ENCODE measurements around the gene RBM12. TPM values are rescaled to one million over a fixed set of nuclear protein-coding genes. Genes with fewer than 3 reads are reported as not detected.
"Not testable (repeated sequence)": the region's sequence is repeated elsewhere in the genome, so short reads cannot be mapped to it uniquely, and the experiment has no call there.

RBM12 gene
- total RNA-seq, 3 donors from 2014 or later: 68.3 to 72.5 (median 70.6) TPM

GRCh38 chr20:35710039-35710438, 45.3 kb upstream of the RBM12 start:
- Histone ChIP-seq H3K36me3 (ENCODE audit: low read depth) (peaks cover 39% of the 10 kb centered on the region), H3K9me3 (no peaks in the 10 kb centered on the region), H3K4me3 (no peak overlapping the region), H3K4me1 (ENCODE audit: low read depth) (no peaks in the 10 kb centered on the region)
- intact Hi-C loops (cut with DNase I, micrococcal nuclease): no loop called here
- DNase-seq (no peak), ATAC-seq (no peak)
- TF ChIP-seq, protein P1, sequence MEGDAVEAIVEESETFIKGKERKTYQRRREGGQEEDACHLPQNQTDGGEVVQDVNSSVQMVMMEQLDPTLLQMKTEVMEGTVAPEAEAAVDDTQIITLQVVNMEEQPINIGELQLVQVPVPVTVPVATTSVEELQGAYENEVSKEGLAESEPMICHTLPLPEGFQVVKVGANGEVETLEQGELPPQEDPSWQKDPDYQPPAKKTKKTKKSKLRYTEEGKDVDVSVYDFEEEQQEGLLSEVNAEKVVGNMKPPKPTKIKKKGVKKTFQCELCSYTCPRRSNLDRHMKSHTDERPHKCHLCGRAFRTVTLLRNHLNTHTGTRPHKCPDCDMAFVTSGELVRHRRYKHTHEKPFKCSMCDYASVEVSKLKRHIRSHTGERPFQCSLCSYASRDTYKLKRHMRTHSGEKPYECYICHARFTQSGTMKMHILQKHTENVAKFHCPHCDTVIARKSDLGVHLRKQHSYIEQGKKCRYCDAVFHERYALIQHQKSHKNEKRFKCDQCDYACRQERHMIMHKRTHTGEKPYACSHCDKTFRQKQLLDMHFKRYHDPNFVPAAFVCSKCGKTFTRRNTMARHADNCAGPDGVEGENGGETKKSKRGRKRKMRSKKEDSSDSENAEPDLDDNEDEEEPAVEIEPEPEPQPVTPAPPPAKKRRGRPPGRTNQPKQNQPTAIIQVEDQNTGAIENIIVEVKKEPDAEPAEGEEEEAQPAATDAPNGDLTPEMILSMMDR (IDR thresholded peaks at IDR 0.05): no peak

DNA sequence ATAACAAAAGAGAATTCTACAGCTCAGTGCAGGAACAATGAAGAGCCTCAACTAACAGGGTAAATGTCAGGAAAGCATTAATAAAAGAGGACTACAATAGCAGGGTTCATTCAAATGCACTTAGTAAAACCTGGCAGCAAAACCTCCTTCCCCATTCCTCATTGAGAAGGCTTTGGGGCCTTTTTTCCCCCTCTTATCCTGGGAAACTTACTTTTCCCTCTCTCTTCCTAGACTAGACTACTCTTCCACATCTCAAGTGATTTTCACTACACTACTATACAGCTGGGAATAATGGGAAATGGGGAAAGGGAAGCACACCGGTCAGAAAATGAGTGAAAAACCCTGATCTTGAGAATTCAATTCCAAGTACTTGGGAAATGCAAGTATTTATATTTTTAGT, 44.6 kb upstream of the RBM12 start:
- peaks cover 39% of the 10 kb centered on the region for H3K36me3 ChIP-seq (ENCODE audit: low read depth)
- intact Hi-C loops (cut with DNase I, micrococcal nuclease): no loop called here
- H3K4me3 ChIP-seq: no peak overlapping the region
- ATAC-seq (no peak), DNase-seq (no peak)
- H3K4me1 ChIP-seq (ENCODE audit: low read depth): no peaks in the 10 kb centered on the region
- no peaks in the 10 kb centered on the region for H3K9me3 ChIP-seq
- TF ChIP-seq, protein P1 (IDR thresholded peaks at IDR 0.05): no peak

DNA sequence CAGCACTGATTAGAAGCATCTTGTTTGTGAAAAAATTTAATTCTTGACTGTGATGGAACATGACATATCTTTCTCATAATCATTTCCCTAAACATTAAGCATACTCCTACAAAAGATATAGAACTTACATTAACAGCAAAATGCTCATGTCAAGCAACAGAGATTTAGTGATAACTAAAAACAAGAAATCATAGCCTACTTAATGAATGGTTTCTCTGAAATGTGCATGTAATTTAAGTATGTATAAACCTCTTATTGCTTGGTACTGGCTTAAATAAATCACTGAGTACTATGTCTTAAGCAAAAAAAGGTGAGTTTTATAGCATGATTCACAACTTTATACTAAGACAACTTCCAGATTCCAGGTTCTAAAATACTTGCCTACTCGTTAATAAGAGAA, 43.8 kb upstream of the RBM12 start:
- TF ChIP-seq, protein P1 (IDR thresholded peaks at IDR 0.05): no peak
- ATAC-seq (no peak), DNase-seq (no peak)
- intact Hi-C loops (cut with DNase I, micrococcal nuclease): no loop called here
- Histone ChIP-seq H3K36me3 (ENCODE audit: low read depth) (peaks cover 43% of the 10 kb centered on the region), H3K4me1 (ENCODE audit: low read depth) (no peaks in the 10 kb centered on the region), H3K9me3 (no peaks in the 10 kb centered on the region), H3K4me3 (no peak overlapping the region)

DNA sequence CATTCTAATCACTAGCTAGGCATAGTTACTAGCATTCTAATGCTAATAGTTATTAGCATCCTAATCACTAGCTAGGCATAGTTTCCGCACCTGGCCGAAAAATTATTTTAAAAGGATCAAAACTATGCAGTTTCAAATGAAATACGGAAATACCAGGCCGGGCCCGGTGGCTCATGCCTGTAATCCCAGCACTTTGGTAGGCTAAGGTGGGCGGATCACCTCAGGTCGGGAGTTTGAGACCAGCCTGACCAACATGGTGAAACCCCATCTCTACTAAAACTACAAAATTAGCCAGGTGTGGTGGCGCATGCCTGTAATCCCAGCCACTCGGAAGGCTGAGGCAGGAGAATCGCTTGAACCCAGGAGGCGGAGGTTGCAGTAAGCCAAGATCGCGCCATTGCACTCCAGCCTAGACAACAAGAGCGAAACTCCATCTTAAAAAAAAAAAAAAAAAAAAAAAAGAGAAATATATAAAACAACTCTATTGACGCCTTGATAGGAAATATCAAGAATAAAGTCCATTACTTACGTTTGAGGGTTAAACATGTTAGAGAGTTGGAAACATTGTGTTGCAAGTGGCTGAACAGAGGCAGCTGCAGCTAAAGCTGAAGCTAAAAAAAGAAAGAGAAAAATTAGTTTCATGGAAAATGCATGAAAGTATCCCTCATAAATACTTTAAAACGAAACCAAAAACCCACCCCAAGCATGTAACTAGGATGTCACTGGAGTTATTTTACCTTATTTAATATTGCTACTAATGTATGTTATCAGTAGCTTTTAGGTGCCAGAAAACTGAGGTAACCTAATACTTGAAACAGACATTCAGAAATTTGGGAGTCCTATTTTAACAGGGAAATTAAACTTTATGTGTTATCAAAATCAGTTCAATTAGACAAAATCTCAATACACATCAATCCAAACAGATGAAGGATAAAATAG, 42.2 kb upstream of the RBM12 start:
- intact Hi-C loops (cut with DNase I, micrococcal nuclease); H3K4me3 ChIP-seq; DNase-seq; H3K9me3 ChIP-seq; H3K4me1 ChIP-seq (ENCODE audit: low read depth); ATAC-seq: not testable (repeated sequence)
- peaks cover 34% of the 10 kb centered on the region for H3K36me3 ChIP-seq (ENCODE audit: low read depth)

DNA sequence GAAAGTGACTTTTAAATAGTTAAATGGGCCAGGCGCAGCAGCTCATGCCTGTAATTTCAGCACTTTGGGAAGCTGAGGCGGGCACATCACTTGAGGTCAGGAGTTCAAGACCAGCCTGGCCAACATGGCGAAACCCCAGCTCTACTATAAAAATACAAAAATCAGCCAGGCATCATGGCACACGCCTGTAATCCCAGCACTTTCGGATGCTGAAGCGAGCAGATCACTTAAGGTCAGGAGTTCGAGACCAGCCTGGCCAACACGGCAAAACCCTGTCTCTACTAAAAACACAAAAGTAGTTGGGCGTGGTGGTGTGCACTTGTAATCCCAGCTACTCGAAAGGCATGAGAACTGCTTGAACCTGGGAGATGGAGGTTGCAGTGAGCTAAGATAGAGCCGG, 41.2 kb upstream of the RBM12 start:
- DNase-seq; intact Hi-C loops (cut with DNase I, micrococcal nuclease); H3K4me3 ChIP-seq; H3K9me3 ChIP-seq; ATAC-seq; H3K4me1 ChIP-seq (ENCODE audit: low read depth): not testable (repeated sequence)
- H3K36me3 ChIP-seq (ENCODE audit: low read depth): peaks cover 34% of the 10 kb centered on the region

GRCh38 chr20:35704514-35705261, 40.0 kb upstream of the RBM12 start:
- TF ChIP-seq, protein P1 (IDR thresholded peaks at IDR 0.05): no peak
- Histone ChIP-seq H3K4me3 (no peak overlapping the region), H3K36me3 (ENCODE audit: low read depth) (peaks cover 34% of the 10 kb centered on the region), H3K9me3 (no peaks in the 10 kb centered on the region), H3K4me1 (ENCODE audit: low read depth) (peaks cover 14% of the 10 kb centered on the region)
- intact Hi-C loops (cut with DNase I, micrococcal nuclease): no loop called here
- ATAC-seq: no peak
- DNase-seq: no peak

All from mucosa of descending colon (tissue), 3 donors.